IPS-15b (cell line): Measurements from ENCODE around the gene ATP11A.

ENCODE experiments used
- H3K27me3 ChIP-seq: one replicate; pipeline ENCODE4 v1.6.1; 2013; ENCODE audit warnings: low read length; ENCODE audit not compliant: control insufficient read depth, insufficient read depth
- H3K36me3 ChIP-seq: one replicate; pipeline ENCODE4 v1.6.1; 2013; ENCODE audit warnings: low read length; ENCODE audit not compliant: control insufficient read depth, insufficient read depth
- H3K4me1 ChIP-seq: one replicate; pipeline ENCODE4 v1.6.1; 2013; ENCODE audit warnings: mild to moderate bottlenecking, low read length; ENCODE audit not compliant: control insufficient read depth, insufficient read depth
- H3K4me3 ChIP-seq: one replicate; pipeline ENCODE4 v1.5.1; 2013; ENCODE audit warnings: low read depth, low read length
- H3K9ac ChIP-seq: one replicate; pipeline ENCODE4 v1.6.1; 2013; ENCODE audit warnings: low read depth, mild to moderate bottlenecking, low read length
- H3K9me3 ChIP-seq: one replicate; pipeline ENCODE4 v1.6.1; 2013; ENCODE audit warnings: mild to moderate bottlenecking, low read length; ENCODE audit not compliant: control insufficient read depth, insufficient read depth

The ATP11A gene

DNA sequence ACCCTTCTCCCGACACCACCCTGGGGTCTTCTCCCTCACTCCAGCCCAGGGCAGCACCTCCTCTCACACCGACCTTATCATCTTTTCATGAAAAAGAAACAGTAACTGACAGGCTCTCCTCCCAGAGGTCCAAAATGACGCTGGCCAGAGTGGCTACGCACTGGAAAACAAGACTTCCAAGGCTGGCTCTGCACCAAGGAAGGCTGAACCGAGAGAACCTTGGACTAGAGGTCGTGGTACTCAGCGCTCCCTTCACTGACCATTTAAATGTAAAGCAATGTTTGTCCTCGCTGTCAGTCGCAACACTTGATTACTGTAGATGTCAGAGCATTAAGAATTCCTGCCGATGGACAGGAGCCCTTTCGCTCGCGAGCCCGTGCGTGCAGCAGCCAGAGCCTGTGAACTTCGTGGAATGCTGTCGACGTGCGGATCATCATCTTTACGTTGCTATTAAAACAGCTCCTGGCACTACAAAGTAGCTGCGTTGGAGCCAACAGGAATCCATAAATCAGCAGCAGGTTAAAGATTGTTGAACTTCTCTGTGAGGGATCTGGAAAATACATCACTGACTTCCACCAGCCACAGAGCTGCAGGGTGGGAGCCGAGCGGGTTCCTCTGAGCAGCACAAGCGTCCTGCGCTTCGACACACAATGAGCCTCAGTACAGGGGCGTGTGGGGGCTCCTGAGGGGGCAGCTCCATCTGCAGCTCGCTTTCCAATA, 153.7 kb downstream of the ATP11A start:
- Histone ChIP-seq H3K4me1 (no peaks in the 10 kb centered on the region), H3K9ac (no peak overlapping the region), H3K27me3 (no peaks in the 10 kb centered on the region), H3K36me3 (peaks cover 23% of the 10 kb centered on the region), H3K4me3 (no peak overlapping the region), H3K9me3 (no peaks in the 10 kb centered on the region)

DNA sequence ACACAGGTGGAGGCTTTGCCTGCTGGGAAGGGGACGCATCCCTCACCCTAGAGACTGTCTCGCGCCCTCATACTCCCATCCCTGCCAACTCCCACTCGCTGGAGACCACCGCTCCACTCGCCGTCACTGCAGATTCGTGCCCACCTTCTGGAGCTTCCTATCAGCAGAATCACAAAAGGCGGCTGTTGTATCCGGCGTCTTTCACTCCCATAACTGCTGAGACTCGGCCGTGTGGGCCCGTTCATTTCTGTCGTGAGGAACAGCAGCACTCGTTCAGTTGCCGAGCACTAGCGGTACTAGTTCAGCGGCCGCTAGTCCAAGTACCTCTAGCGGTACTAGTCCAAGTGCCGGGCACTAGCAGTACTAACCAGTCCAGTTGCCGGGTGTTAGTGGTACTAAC, 154.6 kb downstream of the ATP11A start:
- H3K9me3 ChIP-seq, result no peaks in the 10 kb centered on the region
- no peak overlapping the region for H3K4me3 ChIP-seq
- no peaks in the 10 kb centered on the region for H3K27me3 ChIP-seq
- H3K9ac ChIP-seq, result no peak overlapping the region
- no peaks in the 10 kb centered on the region for H3K4me1 ChIP-seq
- H3K36me3 ChIP-seq, result peaks cover 21% of the 10 kb centered on the region

DNA sequence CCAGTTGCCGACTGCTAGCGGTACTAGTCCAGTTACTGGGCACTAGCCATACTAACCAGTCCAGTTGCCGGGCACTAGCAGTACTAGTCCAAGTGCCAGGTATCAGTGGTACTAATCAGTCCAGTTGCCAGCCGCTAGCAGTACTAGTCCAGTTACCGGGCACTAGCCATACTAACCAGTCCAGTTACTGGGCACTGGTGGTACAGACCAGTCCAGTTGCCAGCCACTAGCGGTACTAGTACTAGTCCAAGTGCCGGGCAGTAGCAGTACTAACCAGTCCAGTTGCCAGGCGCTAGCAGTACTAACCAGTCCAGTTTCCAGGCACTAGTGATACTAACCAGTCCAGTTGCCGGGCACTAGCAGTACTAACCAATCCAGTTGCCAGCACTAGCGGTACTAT, 155.0 kb downstream of the ATP11A start:
- Histone ChIP-seq H3K4me1 (no peaks in the 10 kb centered on the region), H3K27me3 (no peaks in the 10 kb centered on the region), H3K36me3 (peaks cover 21% of the 10 kb centered on the region), H3K4me3 (no peak overlapping the region), H3K9me3 (no peaks in the 10 kb centered on the region), H3K9ac (no peak overlapping the region)

DNA sequence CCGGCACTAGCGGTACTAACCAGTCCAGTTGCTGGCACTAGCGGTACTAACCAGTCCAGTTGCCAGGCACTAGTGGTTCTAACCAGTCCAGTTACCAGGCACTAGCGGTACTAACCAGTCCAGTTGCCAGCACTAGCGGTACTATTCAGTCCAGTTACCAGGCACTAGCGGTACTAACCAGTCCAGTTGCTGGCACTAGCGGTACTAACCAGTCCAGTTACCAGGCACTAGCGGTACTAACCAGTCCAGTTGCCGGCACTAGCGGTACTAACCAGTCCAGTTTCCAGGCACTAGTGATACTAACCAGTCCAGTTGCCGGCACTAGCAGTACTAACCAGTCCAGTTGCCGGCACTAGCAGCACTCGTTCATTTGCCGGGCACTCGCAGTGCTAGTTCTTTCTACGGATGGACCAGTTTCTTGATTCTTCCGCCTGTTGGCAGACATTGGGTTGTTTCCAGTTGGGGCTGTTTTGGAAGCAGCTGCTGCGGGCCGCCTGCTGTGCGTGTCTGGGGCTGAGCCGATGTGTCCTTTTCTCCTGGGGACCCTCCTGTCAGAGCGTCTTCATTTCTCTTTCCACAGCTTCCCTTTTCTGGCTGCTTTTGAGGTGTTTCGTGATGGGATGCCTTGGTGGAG, 155.8 kb downstream of the ATP11A start:
- H3K36me3 ChIP-seq, result peaks cover 21% of the 10 kb centered on the region
- no peaks in the 10 kb centered on the region for H3K9me3 ChIP-seq
- H3K4me3 ChIP-seq, result no peak overlapping the region
- no peaks in the 10 kb centered on the region for H3K4me1 ChIP-seq
- H3K27me3 ChIP-seq, result no peaks in the 10 kb centered on the region
- H3K9ac ChIP-seq, result no peak overlapping the region

DNA sequence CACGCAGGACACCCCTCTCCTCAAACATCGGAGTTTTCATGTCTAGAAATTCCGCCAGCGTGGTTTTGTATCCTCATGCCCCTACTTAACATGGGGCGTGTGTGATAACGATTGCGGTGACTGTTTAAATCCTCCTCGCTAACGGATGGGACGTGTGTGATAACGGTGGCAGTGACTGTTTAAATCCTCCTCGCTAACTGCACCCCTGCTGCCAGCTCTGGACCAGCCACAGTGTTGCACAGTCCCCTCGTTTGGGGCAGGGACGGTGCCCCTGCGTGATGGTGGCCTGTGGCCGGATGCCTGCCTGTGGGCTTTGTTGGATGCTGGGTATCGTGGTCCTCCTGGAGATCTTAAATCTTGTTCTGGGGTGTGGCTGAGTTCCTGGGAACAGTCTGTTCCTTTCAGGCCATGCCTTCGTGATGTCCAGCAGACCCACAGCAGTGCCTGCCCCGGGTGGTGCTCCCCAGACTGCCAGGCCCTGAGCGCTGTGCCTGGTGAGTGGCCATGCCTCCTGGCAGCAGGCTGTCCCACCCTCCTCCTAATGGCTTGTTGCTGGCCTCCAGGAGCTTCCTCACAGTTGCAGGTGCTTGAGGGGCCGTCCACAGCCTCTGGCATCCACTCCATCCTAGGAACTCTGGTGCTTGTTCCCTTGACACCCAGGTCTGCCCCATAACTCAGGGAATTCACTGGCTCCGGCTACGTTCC, 156.7 kb downstream of the ATP11A start:
- H3K36me3 ChIP-seq, result peaks cover 18% of the 10 kb centered on the region

DNA sequence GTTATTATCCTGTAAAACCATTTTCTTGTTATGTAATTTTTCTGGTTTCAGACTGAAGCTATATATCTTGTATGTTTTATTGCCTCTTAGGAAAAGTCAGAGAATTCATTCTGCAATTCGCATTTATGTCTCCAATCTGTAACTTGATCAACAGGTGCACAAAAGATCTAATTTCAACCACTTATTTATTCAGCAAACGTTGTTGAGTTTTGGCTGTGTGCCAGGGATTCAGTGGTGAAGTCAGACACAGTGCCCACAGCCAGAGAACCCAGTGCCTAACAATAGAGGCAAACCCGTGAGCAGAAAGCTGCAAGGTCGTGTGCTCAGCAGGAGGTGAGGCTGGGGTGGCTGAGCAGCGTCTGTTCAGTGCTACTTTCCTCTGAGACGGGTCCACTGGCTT, 159.7 kb downstream of the ATP11A start:
- Histone ChIP-seq H3K4me3 (no peak overlapping the region), H3K9ac (no peak overlapping the region), H3K27me3 (no peaks in the 10 kb centered on the region), H3K36me3 (peaks cover 16% of the 10 kb centered on the region), H3K9me3 (no peaks in the 10 kb centered on the region), H3K4me1 (no peaks in the 10 kb centered on the region)

More for the DNA sequence above, 156.7 kb downstream of the ATP11A start:
- H3K4me3 ChIP-seq, result no peak overlapping the region
- no peaks in the 10 kb centered on the region for H3K4me1 ChIP-seq
- no peaks in the 10 kb centered on the region for H3K9me3 ChIP-seq
- no peak overlapping the region for H3K9ac ChIP-seq
- no peaks in the 10 kb centered on the region for H3K27me3 ChIP-seq

DNA sequence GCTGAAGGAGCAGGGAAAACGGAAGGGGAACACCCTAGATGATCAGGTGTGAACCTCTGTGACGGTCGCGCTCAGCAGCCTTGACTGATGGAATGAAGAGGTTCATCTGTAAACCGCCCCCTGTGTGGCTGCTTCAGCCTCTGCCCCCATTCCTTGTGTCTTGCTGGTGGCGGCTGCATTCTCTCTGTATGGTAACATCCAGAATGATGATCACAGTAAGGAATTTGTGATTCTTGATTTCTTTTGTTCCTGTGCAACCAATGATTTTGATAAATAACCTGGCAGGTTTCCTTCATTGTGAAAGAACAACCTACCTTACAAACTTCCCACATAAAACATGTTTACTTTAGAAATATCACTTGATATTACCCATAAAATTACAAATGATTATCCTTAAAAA, 160.4 kb downstream of the ATP11A start:
- H3K27me3 ChIP-seq, result no peaks in the 10 kb centered on the region
- H3K9ac ChIP-seq, result no peak overlapping the region
- no peaks in the 10 kb centered on the region for H3K9me3 ChIP-seq
- H3K36me3 ChIP-seq, result peaks cover 17% of the 10 kb centered on the region
- H3K4me3 ChIP-seq, result no peak overlapping the region
- H3K4me1 ChIP-seq, result no peaks in the 10 kb centered on the region

DNA sequence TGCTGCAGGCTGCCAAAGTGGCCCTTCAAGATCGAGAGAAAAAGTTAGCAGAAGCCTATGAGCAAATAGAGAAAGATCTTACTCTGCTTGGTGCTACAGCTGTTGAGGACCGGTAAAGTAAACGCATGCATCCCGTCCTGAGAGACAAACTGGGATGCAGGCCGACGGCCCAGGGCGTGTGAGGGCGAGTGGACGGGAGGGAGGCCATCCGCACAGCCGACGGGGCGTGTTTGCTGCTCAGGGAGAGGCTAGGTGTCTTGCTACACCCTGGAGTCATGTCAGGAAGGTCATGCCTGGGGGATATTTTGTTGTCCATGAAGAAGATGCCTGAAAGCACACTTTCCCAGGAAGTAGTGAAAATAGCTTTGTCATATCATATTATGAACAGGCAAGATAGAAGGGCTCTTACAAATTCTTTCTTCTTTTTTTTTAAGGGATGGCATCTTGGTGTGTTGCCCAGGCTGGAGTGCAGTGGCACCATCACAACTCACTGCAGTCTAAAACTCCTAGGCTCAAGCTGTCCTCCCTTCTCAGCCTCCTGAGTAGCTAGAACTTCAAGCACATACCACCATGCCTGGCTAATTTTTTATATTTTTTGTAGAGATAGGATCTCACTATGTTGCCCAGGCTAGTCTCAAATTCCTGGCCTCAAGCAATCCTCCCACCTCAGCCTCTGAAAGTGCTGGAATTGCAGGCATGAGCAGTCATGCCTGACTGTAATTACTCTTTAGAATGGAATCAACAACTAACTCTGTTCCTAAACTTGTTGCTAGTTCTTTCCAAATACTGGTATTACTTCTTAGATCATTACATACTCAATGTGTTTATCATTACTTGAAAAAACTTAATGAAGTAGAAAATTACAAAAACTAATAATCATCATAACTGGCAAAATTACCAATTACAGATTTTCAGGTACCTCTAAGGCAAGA, 161.5 kb downstream of the ATP11A start:
- H3K9me3 ChIP-seq, result no peaks in the 10 kb centered on the region
- H3K27me3 ChIP-seq, result no peaks in the 10 kb centered on the region
- no peak overlapping the region for H3K9ac ChIP-seq
- no peaks in the 10 kb centered on the region for H3K4me1 ChIP-seq
- no peak overlapping the region for H3K4me3 ChIP-seq
- H3K36me3 ChIP-seq, result peaks cover 25% of the 10 kb centered on the region

DNA sequence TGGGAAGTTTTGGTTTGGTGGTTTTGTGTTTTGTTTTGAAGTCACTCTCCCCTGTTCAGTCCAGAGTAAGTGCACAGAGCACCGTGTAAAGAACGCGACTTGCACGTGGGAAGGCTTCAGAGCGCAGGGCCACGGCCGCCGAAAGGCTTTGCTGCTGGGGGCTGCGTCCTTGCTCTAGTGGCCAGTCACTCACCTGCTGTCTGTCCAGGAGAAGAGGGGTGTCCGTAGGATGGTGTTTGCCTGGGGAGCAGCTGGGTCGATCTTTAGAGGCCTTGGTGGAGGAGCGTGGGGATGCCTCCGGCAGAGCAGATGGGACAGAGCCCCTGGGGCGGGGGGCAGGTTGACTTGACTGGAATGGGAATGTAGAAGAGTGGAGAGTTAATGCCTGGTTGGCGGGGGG, 162.6 kb downstream of the ATP11A start:
- H3K4me3 ChIP-seq, result no peak overlapping the region
- H3K9ac ChIP-seq, result no peak overlapping the region
- no peaks in the 10 kb centered on the region for H3K27me3 ChIP-seq
- peaks cover 27% of the 10 kb centered on the region for H3K36me3 ChIP-seq
- H3K4me1 ChIP-seq, result no peaks in the 10 kb centered on the region
- no peaks in the 10 kb centered on the region for H3K9me3 ChIP-seq

DNA sequence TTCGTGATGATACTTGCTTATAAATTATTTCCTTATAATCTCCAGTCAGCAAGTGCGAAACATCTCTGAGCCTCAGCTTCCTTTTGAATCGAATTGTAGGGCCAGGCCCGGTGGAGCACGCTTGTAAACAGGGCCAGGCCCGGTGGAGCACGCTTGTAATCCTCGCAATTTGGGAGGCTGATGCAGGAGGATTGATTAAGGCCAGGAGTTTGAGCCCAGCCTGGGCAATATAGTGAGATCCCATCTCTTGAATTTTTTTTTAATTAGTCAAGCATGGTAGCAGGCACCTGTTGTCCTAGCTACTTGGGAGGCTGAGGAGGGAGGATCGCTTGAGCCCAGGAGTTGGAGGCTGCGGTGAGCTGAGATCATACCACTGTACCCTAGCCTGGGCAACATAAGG, 163.0 kb downstream of the ATP11A start:
- Histone ChIP-seq H3K9ac (no peak overlapping the region), H3K36me3 (peaks cover 28% of the 10 kb centered on the region), H3K27me3 (no peaks in the 10 kb centered on the region), H3K4me3 (no peak overlapping the region), H3K4me1 (no peaks in the 10 kb centered on the region), H3K9me3 (no peaks in the 10 kb centered on the region)

DNA sequence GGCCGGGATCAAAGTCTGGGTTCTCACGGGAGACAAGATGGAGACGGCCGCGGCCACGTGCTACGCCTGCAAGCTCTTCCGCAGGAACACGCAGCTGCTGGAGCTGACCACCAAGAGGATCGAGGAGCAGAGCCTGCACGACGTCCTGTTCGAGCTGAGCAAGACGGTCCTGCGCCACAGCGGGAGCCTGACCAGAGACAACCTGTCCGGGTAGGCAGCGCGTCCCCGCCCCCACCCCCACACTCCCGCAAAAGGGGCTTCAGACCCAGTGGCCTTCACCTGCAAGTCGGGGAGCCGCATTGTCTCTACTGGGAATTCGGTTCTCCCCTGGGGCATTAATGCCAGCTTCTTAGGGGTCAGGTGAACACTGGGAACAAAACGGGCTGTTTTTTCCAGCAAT, 164.5 kb downstream of the ATP11A start:
- Histone ChIP-seq H3K27me3 (no peaks in the 10 kb centered on the region), H3K36me3 (peaks cover 40% of the 10 kb centered on the region), H3K9me3 (no peaks in the 10 kb centered on the region), H3K4me1 (no peaks in the 10 kb centered on the region), H3K9ac (no peak overlapping the region), H3K4me3 (no peak overlapping the region)
